Right forelimb (tissue), 1 donor: ENCODE measurements around the gene RBM17.
"Not testable (repeated sequence)": the region's sequence is repeated elsewhere in the genome, so short reads cannot be mapped to it uniquely, and the experiment has no call there.

Experiments used
- DNase-seq: peaks from one replicate; pipeline ENCODE4 v3.0.0-alpha.2; 2018

The RBM17 gene

DNA sequence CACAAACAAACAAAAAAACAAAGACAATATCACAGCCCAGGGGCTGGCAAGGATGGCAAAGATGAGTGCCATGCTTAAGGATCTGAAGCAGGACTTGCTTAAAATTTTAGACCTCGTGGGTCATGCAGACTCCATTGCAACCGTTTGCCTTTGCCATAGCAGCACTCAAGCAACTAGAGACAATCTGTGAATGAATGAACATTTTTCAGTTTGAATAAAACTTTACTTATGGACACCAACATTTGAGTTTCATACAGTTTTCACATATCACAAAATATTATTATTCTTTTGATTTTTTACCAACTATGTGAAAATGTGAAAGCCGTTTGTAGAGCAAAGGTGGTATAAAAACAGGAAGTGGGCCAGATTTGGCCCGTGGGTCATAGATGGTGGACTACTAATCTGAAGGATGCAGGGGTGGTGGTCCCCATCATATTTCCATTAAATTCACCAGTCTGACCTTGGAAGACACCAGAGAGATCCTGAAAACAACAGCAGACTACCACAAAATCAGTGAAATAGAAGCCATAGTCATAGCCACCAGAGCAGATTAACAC, 8.3 kb upstream of the RBM17 start:
- DNase-seq, result no peak

DNA sequence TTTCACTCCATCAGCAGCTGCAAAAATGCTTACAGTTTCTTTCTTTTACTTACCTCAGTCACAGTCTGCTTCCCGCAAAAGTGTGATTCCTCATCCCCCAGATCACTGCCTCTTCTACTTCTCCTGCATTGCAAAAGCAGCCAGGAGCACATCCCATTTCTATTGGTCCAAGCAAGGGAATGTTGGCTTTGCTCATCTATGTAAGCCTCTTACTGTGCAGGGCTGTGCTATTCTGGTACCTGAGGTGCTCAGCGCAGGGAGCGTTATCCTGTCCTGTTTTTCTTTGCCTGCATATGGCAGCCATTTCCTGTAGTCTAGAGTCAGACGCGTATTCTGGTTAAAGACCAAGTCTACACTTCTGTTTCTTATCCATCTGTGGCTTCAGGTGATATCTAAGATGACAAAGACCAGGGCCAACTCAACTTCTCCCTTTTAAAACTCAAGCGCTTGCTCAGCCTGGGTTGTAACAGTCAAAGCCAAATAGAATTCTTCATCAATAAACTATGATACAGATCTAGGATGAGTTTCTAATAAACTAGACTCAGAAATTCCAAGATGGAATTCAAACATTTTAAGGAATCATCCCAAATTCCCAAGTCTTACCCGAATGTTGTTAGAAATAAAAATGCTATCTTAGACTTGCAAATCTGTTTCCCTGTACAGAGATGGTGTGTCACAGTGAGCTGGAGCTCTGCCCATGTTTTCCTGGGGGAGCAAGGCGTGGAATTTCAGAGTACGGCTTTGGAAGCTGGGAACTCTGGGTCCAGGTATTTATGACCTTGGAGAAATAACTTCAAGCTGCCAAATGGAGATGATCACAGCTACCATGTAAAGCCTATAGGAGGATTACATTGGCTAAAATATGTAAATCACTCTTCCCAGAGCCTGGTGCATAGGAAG, 6.1 kb upstream of the RBM17 start:
- DNase-seq, result no peak

- no peak for DNase-seq
Observed at GRCh38 chr10:6083523-6084475, 5.0 kb upstream of the RBM17 start.

DNA sequence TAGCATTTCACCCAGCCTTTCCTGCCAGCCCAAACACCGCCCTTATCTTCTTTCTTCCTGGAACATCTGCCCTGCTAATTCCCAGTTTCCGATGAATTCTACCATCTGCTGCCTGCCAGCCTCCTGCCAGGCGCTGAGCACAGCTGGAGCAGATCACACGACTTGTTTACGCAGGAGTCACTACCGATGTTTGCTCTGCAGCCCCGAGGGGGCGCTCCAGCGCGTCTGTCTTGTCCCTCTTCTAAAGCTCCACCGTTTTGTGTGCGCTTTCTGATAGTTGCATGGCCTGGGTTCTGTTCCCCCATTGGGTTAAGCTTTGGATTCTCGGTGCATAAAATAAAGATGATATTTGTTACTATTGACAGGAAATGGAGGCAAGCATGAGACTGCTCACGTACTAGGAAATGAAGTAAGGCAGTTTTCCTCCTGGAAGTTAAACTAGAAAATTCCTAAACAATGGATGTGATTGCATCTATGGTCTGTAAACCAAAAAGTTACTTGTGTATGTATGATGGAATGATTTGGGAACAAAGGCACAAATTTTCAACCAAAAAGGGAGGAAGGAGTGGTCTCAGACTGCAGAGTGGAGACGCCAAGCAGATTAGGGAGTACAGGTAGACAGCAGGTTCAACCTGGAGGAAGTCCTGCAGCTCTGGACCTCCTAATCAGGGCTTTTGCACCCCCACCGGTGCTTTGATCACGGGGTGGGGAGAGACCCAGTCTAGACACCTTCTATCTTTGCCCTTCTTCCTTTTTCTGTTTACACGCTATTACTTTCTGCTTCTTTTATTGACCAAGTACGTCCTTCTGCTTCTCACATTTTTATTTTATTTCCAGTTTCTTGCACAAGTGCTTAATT, 2.2 kb upstream of the RBM17 start:
- peak; percentile 84 for DNase-seq

GRCh38 chr10:6089334-6090219, 743 bp downstream of the RBM17 start:
- peak; percentile 53 for DNase-seq

DNA sequence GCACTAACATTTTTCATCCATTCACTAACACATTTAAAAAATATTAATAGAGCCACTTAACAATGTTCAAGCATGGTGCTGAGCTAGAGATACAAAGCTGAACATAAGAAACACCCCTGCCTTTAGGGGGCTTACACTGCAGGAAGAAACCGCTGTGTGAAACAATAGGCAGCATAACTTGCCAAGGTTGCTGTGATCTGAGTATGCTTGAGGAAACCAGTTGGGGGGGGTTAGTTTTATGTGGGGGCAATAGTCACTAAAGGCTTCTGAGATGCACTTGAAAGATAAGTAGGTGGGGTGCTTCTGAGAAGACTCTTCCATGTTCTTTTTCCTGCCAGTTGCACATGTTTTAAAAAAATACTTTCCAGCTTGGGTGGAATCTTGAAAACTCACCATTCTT, 2.8 kb downstream of the RBM17 start:
- no peak for DNase-seq

GRCh38 chr10:6092731-6093130, 3.9 kb downstream of the RBM17 start:
- DNase-seq, result no peak

DNA sequence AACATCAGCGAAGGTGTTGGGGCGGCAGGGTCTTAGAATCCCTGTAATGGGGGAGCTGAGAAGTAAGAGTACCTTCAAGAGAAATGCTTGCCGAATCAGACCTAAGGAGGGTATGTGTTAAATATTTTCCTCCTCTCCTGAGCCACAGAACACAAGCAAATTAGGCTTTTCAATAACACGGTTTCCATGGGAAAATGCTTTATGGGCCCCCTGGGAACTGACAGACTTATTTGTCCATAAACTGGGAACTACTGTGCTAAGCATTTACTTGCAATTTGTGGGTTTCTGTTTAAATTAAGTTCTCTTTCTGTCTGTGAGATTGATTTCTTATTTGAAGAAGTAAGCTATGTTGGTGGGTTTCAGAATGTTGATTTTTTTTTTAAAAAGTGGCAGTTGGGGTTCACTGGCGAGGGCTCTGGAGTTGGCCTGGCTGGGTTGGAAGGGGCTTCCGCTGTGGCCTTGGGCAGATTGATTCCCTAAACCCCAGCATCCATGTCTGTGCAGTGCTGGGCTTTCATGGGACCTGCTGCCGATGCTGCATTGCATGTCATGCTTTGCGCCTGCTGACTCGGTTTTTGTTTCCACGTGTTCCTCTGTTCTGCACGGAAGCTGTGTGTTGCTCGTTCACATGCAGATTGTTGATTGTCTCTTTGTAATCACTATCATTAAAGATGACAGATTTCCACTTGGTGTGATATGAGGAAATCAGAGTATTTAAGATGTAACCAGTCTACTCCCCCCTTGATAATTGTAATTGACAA, 7.2 kb downstream of the RBM17 start:
- no peak for DNase-seq

DNA sequence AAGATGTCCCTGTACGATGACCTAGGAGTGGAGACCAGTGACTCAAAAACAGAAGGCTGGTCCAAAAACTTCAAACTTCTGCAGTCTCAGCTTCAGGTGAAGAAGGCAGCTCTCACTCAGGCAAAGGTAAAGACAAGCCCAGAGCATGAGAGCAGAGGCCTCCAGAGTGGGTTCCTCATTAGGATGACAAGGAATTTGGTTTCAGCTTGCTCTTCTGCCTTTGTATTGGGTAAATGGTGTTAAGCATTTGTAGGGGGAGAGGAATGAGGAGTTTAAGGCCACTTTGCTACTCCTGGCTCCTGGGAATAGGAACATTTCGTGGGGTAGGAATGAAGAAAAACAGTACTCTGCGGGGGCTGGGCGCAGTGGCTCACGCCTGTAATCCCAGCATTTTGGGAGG, 8.2 kb downstream of the RBM17 start:
- DNase-seq, result no peak

DNA sequence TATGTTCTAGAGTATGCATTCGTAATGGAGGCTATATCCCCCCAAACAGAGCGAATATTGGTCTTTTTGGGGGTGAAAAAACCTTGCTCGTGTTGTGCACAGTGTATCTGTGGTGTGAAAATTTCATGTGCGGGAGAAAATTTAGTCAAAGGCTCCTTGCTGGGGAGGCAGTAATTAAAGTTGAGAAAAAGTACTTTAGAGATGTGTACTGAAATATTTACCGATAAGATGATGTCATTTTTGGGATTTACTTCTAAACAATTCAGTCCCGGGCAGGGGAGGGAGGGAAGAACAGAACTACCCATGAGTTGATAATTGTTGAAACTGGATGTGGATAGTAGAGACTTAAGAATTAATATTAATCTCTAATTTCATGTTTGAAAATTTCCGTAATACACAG, 9.3 kb downstream of the RBM17 start:
- DNase-seq, result no peak

- DNase-seq, result no peak
Observed at GRCh38 chr10:6100370-6100769, 11.5 kb downstream of the RBM17 start.

- no peak for DNase-seq
Observed at GRCh38 chr10:6101181-6101580, 12.3 kb downstream of the RBM17 start.

DNA sequence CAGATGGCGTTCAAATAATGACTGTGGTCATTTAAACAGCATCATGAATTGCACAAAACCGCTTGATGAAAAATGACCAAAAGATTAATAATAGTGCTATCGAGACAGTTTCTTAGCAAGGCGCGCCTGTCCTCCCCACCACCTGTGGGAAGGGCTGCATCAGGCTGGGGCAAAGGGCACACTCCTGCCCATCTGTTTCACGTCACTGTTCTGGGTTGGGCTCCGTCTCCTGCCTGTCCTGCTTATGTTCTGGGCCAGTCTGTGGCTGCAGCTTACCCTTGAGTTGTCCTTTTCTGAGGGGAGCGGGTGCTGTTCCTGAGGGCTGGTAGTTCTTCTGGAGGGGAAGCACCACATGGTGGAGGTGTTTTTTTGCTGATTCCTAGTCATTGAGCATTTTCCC, 13.3 kb downstream of the RBM17 start:
- DNase-seq, result no peak

- no peak for DNase-seq
Observed at GRCh38 chr10:6103591-6103990, 14.8 kb downstream of the RBM17 start.

GRCh38 chr10:6107616-6108015, 18.8 kb downstream of the RBM17 start:
- not testable (repeated sequence) for DNase-seq

- no peak for DNase-seq
Observed at GRCh38 chr10:6108072-6108471, 19.2 kb downstream of the RBM17 start.

DNA sequence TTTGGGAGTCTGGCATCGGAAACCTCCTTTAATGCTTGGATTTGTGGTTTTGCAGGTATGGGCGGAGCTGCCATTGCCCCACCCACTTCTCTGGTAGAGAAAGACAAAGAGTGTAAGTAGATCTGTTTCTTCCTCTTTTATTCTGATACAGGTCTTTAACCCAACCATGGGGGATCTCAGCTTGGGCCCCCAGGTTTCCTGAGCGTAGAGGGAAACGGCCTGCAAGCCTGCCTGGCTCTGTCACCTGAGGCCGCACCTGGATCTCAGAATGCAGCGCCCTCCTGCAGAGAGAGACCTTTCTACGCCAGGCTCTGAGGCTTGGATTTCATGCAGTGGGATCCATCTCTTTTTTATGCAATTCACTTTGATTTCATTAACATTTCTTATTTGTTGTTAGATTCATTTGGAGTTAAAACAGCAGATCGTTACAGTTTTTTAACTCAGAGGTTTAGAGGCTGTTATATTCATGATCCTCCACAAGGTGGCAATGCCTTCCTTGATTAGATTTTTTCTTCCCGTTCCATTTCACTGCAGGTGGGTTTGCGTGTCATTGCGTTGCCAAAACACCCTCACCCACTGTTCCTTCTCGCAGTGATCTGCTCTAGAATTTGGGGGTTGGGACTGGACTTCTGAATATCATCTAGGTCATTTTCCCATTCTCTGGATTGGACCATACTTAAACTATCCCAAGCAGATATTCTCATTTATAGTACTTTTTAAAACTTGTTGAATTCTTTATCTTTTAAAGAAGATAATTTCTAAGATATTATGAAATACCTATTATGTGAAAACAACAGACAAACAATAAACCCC, 20.0 kb downstream of the RBM17 start:
- DNase-seq, result no peak

DNA sequence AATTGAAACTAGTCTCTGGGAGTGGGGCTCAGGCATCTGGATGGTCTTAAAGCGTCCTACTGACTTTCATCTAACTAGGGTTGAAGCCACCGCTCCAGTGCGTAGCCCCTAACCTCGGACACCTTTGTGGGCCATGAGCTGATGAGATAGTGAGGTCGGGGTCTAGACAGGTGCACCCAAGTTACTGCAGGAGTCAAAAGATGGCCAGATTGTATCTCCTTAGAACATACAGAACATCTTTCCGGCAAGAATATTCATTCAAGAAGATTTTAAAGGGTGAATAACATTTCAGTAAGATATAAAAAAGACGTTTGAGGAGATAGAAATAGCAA, 20.6 kb downstream of the RBM17 start:
- DNase-seq, result no peak

GRCh38 chr10:6110136-6110535, 21.3 kb downstream of the RBM17 start:
- DNase-seq, result no peak

GRCh38 chr10:6112893-6113292, 24.1 kb downstream of the RBM17 start:
- no peak for DNase-seq
